Occipital lobe (tissue), 2 donors: ENCODE measurements around the gene GGNBP2. TPM values are rescaled to one million over a fixed set of nuclear protein-coding genes. Genes with fewer than 3 reads are reported as not detected.
"Not testable (repeated sequence)": the region's sequence is repeated elsewhere in the genome, so short reads cannot be mapped to it uniquely, and the experiment has no call there.

ENCODE experiments used
- DNase-seq: peaks from one replicate; lab custom pipeline; 2025; lab: John Stamatoyannopoulos, UW
- total RNA-seq: library from RNA; depleted of rRNA; stranded (reverse); fragments of >200 nt; gene quantifications from one replicate; pipeline ENCODE4 v1.2.3, GENCODE V29; 2014

Gene GGNBP2
- total RNA-seq, 1 donor from 2014 or later, result 60.7 TPM

DNA sequence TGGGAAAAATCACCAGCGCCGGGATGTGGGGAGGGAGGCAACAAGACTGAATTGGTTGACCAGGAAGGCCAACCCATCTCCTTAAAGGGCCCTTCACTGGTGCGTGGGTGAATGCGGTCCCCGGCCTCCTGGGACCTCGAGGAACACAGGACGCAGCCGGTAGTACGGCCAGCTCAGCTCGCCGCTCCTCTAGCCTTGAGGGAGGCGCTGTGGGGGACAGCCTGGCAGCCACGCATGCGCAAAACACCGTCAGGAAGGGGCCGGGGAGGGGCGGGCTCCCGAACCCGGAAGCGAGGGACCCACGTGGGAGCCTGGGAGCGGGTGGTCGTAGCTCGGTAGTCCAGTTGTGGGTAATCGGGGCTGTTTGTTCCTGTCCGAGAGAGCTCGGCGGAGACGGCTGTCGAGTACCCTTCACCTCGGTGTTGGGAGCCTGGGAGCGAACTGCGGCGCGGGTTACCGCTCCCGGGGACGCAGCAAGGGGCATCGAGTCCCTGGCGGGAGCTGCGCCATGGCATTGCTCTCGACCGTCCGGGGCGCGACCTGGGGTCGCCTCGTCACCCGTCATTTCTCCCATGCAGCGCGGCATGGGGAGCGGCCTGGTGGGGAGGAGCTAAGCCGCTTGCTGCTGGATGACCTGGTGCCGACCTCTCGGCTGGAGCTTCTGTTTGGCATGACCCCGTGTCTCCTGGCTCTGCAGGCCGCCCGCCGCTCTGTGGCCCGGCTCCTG is 56.7 kb downstream of the GGNBP2 start, which contains the start of gene MRM1:
Gene MRM1 (plus strand): TSS at position 281 of the 727 bp plus-strand sequence. CDS start 228 bp downstream, at position 509.
- DNase-seq, result peak; percentile 91

DNA sequence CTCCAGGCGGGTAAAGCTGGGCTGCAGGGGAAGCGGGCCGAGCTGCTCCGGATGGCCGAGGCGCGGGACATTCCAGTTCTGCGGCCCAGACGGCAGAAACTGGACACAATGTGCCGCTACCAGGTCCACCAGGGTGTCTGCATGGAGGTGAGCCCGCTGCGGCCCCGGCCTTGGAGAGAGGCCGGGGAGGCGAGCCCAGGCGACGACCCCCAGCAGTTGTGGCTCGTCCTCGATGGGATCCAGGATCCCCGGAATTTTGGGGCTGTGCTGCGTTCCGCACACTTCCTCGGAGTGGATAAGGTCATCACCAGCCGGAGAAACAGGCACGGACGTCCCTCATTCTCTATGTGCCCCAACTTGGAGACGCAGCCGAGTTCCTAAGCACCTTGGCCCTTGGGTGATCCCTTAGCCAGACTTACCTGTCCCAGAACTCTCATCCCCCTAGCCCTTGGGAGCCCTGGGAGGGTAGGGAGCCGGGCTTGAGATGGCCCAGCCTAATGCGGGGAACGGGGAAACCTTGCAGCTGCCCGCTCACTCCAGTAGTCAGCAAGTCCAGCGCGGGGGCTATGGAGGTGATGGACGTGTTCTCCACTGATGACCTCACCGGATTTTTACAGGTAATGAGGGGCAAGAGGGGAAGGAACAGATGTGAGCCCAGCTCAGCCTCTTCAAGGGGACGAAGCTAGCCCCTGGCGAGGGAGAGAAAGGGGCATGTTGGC is 57.5 kb downstream of the GGNBP2 start:
- no peak for DNase-seq

DNA sequence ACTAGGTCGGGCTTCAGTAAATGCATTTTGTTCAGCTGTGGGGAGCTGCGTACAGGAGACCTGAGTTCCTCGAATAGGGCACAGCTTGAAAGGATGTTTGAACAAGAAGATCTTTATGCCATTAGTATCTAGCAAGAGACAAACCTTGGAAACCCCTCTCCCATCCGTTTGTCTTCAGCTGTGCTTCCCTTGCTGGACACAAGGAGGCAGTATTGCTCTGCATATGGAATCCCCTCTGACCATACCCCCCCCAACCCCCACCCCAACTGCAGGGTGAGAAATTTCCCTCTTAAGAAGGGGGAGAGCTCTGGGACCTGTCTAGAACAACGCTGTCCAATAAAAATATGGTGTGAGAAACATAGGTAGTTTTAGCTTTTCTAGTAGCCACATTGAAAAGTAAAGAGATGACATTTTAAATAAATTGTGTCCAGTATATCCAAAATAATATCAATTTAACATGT is 58.2 kb downstream of the GGNBP2 start:
- DNase-seq, result no peak

DNA sequence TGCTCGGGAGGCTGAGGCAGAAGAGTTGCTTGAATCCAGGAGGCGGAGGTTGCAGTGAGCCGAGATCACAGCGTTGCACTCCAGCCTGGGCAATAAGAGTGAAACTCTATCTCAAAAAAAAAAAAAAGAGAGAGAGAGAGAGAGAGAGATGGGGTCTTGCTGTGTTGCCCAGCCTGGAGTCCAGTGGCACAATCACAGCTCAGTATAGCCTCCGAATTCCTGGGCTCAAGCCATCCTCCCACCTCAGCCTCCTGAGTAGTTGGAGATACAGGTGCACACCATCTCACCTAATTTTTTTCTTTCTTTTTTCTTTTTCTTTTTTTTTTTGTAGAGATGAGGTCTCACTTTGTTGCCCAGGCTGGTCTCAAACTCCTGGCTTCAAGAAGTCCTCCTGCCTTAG is 60.3 kb downstream of the GGNBP2 start:
- DNase-seq, result not testable (repeated sequence)

DNA sequence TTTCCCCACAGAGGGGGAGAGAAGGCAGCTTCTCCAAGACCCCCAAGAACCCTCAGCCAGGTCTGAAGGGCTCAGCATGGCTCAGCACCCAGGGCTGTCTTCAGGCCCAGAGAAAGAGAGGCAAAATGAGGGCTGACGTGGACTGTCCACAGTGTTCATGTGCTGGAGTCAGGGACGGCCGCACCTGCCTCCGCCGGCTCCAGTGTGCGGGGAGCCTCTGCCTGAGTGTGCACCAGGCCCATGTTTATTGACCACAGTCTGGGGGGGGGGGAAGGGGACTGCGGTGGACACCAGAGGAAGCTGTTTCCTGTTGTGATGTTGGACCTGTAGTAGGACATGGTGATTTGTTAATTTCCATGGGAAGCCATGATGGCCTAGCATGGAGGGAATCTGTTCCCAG is 63.6 kb downstream of the GGNBP2 start:
- DNase-seq, result no peak

DNA sequence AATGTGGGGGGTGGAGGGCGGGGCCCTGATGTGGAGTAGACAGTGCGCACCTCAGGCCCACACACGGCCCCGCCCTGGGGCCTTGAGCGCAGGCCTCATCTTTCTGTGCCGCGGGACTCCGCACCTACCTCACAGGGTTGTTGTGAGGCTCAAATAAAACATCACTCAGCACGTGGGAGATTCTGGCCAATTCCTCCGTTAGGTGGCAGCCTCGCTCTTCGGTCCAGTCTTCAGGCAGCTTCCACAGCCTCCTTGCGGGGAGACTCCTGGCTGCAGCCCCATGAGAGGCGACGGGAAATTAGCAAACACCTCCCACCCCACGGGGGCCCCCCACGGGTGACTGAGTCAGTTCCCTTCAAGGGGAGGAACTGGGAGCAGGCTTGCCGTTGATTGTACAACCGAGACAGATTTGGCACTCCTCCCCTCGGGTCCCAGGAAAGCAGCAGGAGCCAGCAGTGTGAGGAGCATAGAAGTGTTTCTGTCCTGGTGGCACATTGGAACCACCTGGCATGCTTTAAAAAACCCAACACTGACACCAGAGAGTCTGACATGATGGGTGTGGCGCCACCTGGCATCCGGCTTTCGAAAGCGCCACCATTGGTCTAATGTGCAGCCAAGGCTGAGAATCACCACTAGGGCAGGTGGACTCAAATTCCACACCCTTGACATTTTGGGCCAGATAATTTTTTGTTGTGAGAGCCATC is 64.2 kb downstream of the GGNBP2 start:
- DNase-seq, result peak; percentile 39

DNA sequence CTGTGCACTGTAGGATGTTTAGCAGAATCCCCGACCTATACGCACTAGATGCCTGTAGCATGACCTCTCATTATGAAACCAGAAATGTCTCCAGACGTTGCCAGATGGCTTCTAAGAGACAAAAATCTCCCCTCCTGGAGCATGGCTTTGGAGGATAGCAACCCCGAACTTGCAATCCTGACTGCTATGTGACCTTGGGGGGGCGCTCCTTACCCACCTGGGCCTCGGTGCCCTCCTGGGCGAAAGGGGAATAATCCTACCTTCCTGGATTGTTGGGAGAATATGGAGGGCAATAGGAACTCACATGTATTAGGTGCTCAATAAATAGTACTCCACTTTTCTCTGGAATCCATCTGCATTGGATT is 64.8 kb downstream of the GGNBP2 start:
- no peak for DNase-seq

DNA sequence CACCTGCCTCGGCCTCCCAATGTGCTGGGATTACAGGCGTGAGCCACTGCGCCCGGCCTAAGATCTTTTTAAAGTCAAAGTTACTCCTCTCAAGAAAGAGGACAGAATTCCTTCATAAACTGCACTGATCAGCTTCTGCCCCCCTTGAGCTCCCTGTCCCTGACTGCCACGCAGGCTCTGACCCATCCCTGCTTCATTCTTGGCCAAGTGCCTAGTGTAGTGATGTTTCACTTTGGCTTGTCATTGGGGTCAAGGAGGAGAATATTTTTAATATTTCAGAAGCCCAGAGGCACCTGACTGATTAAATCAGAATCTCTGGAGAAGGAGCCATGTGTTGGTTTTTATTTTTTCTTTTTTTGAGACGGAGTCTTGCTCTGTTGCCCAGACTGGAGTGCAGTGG is 65.8 kb downstream of the GGNBP2 start:
- no peak for DNase-seq

DNA sequence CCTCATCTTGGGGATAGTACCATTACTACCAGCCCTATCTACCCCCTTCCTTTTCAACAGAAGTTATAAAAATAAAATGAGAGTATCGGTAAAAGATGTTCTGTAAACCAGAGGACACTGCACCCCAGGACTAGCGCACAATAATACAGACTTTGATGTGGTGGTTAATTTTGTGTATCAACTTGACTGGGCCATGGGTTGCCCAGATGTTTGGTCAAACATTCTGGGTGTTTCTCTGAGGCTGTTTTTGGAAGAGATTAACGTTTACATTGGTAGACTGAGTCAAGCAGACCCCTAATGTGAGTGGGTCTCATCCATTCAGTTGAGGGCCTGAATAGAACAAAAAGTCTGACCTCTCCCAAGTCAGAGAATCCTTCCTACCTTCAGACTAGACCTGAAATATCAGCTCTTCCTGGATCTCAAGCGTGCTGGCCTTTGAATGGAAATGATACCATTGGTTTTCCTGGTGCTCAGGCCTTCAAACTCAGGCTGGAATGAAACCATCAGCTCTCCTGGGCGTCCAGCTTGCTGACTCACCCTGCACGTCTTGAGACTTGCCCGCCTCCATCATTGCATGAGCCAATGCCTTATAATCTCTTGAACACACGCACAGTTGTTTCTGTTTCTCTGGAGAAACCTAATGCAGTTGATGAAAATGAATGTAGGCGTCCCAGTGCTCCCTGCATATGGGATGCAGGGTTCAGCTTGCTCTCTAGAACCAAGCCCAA is 66.8 kb downstream of the GGNBP2 start:
- DNase-seq, result no peak

DNA sequence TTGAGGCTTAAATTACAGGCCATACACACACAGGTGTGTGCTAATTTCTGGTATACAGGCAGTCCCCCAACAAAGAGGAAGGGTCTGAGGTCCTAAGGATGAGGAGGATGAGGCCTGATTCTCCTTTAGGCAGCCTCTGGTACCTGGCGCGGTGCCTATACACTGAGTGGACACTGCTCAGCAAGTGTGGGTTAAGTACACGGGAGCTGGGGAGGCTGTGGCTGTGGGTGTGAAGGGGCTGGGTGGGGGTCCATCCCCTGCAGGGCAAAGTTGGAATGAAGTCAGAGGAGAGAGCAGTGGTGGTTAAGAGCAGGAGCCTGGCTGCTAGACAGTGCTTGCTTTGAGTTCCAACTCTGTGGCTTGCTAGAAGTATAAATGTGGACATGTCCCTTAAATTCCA is 67.6 kb downstream of the GGNBP2 start:
- no peak for DNase-seq

DNA sequence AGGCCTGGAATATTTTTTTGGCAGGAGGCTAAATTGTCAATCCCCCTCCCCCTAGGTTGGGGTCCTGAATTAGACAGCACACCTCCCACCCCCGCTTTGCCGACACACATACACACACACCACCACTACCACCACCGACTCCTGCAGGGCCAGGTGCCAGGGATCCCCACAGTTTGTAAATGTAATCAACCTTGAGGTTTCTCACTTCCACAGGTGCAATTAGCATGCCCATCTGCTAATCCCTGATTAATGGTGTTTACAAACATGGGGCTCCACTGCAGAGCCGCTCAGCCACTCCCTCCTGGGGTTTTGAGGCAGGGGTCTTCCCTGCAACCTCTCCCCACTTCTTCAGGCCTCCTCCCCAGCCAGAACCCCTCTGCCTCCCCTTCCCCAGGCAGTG is 68.4 kb downstream of the GGNBP2 start:
- DNase-seq, result no peak

DNA sequence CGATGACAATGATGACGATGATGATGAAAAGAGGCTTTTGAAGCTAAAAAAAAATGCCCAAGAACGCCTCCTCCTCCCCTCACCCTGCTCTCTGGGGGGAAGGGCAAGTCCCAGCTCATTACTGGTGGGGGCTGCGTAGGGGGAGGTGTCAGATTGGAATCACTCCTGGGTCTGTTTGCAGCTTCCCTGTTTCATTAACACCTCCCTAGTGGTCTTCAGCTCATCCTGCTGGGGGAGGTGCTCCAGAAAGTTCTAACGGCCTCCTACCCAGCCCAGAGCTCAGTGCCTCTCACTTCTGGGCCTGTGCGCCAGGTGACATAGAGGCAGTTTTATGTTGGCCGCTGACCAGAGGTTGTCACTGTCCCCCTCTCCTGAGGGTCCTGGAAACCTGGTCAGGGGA is 69.4 kb downstream of the GGNBP2 start:
- DNase-seq, result no peak

DNA sequence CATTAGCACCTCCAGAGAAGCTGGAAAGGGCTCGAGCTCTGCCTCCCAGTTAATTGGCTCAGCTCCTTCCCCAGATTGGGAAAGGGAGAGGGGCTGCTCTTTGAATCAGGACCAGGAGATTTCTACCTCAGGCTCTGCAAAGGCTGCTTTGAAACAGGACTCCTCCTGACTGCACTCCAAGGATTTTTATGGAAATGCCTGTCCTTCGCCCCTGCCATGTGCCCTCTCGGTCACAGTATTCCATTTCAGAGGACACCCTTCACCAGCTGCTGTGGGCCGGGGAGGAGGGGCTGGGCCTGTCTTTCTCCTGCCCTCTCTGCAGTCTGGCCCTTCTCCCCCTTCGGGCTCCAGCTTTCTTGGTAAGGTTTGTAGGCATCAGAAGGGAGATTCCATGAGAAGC is 70.2 kb downstream of the GGNBP2 start:
- DNase-seq, result no peak

DNA sequence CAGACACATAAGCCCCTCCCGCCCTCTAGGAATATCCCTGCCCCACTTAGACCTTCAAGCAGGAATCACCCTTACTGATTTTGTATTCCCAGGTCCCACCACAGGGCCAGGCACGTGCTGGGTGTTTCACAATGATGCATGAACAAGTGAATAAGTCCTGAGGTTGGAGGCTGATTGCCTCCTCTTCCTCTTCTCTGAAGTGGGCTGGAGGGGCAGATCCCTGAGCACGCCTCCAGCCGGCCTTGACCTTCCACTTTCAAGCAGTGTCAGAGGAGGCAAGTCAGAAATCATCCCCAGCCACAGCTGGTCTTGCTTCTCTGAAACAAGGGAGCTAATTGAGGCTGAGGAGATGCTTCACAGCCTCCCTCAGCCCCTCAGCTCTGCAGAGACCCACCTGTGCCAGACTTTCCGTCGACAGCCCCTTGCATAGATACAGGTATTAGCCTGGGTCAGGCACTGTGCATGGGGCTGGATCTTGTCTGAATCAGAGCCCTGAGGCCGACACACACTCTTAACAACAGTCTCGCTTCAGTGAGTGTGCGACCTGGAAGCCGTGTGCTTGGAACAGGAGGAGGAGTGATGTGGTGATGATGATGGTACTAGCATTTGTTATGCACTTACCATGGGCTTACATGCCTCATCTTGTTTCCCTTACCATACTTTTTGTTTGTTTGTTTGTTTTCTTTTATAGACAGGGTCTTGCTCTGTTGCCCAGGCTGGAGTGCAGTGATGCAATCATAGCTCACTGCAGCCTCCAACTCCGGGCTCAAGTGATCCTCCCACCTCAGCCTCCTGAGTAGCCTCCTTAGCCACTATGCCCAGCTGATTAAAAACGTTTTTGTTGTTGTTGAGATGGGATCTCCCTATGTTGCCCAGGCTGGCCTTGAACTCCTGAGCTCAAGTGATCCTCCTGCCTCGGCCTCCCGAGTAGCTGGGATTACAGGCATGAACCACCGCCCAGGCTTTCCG is 71.6 kb downstream of the GGNBP2 start:
- no peak for DNase-seq

DNA sequence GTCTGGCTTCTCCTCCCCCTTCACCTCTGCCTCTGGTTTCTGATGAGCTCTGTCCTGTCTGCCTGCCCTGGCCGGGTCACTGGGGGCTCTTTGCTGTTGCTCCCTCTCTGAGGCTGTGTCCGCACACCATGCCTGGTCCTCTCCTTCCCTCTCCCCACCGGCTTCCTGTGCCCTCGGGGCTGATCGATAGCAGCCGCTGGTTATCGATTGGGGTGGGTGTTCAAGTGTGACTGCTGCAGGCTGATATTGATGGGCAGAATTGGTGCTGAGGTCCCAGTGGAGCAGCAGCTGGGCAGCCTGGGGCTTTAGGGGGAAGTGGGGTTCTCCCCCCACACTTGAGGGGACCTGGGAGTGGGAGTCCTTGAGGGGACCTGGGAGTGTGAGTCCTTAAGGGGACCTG is 73.1 kb downstream of the GGNBP2 start:
- no peak for DNase-seq

DNA sequence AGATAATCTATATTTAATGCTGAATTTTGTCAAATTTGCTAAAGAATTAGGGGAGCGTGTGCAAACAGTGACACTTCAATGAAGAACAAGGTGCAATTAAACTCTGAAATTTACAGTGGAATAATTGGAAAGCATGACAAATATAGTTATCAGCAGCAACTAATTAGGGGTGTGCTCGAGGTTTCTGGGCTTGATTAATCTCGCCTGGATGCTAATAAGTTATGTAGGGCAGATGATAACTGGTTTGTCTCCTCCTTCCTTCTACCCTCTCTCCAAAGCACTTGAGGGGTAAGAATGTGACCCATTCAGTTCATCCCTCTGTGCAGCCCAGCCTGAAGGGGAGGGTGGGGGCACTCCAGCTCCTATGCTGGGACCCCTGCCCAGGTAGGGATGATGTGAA is 78.6 kb downstream of the GGNBP2 start:
- no peak for DNase-seq

DNA sequence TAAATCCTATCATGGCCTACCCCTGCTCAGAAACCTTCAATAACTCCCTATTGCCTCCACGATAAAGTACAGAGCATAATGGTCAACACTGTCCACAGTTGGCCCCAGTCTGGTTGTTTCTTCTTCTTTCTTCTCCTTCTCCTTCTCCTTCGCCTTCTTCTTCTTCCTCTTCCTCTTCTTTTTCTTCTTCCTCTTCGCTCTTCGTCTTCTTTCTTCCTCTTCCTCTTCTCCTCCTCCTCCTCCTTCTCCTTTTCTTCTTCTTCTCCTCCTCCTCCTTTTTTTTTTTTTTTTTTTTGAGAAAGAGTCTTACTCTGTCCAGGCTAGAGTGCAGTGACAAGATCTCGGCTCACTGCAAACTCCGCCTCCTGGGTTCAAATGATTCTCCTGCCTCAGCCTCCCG is 80.5 kb downstream of the GGNBP2 start:
- DNase-seq, result no peak

DNA sequence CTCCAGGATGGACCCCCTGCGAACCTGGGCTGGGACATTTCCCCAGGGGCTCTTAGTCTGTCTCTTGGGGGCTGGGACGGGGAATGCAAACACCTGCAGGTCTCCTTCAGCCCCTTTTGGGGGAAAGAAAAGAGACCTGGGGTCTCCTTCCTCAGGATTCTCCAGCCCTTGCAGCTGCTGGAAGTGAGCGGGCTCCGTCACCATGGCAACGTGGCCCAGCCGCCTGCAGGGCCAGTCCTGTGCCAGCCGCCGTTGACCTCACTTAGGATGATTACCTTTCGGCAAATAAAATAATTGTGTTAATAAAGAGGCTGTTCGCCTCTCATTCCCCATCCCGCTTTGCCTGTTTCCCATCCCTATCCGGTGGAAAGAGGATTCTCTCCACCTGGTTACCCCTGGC is 82.4 kb downstream of the GGNBP2 start:
- DNase-seq, result no peak

DNA sequence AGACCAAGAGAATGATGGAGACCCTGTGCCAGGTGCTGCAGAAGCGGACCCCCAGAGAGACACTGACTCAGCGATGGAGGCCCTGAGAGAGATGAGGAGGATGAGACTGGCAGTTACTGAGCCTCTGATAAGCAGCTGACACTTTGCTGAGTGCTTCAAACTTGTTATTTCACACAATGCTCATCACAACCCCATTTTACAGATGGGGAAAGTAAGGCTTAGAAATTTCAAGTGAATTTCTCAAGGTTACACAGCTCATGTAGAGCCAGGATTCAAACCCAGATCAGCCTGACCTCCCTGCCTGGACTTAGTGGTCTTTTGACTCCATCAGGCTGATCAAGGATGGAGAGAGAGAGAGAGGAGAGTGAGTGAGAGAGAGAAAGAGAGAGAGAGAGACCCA is 83.9 kb downstream of the GGNBP2 start:
- DNase-seq, result no peak

DNA sequence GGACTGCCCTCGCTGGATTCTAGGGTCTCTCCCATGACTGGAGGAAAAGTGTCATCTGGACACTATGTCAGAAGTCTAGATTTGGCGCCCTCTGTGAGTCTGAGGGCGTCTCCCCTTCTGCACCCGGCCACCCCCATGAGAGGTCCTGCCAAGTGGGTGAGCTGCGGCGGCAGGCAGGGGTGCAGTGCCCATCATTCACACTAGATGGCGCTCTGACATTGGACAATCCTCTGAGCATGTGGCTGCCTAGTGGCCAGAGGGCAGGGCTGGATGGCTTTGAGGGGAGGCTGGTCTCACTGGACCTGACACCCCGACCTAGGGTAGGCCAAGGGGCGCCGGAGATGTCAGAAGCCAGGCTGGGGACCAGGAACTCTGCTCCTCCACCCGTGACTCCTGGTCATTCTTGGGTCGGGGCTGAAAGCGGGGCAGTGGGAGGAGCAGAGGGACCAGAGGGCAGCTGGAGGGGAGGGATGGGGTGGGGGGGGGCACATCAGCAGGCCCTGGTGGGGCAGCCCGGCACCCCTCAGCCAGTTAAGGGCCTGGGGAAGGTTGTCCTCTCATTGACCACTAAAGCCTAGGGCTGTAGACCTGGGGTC is 84.6 kb downstream of the GGNBP2 start:
- DNase-seq, result peak; percentile 50
